Measurements from ENCODE around the gene RGS8.

Gene RGS8

DNA sequence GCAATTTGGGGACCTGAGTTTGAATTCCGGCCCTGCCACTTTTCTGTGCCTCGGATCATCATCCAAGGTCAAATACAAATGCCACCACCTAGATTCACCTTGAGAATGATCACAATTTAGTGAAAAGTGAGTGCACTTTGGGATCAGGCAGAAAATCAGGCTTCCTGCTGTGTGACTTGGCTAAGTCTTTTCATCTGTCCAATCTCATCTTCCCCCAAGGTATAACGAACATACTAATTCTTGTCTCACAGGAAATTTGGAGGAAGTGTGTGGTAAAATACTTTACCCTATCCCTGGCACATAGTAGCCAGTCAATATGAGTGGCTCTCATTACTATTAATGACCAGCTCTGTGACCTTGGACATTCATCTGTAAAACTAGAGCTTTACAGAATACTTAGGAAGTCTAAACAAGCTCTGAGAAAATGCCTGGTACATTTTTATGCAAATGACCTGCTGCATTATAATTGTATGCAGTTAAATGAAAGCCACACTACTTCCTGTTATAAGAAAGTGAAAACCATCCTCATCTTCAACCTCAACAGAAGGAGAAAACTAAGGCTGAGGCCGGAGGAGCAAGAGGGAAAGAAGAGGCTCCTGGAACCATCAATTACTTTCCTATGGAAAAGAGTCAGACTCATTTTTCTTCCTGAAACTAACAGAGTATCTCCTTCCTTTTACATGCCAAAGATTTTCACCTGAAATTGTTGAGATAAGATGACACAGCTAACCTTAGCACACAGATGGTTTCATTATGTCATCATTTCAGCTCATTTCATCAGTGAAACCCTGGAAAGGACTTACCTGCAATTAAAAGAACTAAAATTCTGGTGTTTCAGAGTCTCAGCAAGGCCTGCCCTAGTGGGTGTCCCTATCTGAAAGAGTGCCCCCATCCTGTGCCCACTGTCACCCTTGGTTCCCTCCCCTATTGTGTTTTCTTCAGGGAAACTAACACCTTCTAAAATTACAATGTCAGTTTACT lies 32.6 kb upstream of the RGS8 start:
- Histone ChIP-seq H3K4me3 (ENCODE audit: low read length) (no peak overlapping the region), H3K36me3 (ENCODE audit: control insufficient read depth, insufficient read depth, low read length) (no peaks in the 10 kb centered on the region), H3K4me1 (ENCODE audit: control insufficient read depth, insufficient read depth, low read length) (no peaks in the 10 kb centered on the region), H3K9me3 (ENCODE audit: control insufficient read depth, insufficient read depth, low read length) (no peaks in the 10 kb centered on the region), H3K27me3 (ENCODE audit: control insufficient read depth, insufficient read depth, low read length) (no peaks in the 10 kb centered on the region), H3K27ac (ENCODE audit: low read length) (no peak overlapping the region)
- no CpG with 5 or more reads among the region's 4 CpGs for WGBS (ENCODE audit: insufficient coverage, insufficient read length)
- DNase-seq (ENCODE audit: low read depth, low spot score), result no peak

DNA sequence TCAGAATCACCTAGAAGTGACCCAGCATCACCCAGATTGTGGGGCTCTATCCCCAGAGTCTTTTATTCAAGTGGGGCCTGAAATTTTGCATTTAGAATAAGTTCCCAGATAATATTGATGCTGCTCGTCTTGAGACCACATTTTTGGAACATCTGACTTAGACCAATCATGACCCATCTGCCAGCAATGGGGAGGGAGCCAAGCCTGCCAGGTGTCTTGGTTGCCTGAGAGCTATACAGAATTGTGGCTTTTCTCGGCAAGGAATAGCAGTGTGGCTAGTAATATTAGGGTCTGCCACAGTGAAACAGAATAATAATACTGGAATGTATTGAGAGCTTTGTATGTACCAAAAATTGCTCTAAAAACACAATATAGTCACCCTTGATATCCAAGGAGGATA lies 31.1 kb upstream of the RGS8 start:
- DNase-seq (ENCODE audit: low read depth, low spot score), result no peak
- Histone ChIP-seq H3K27me3 (ENCODE audit: control insufficient read depth, insufficient read depth, low read length) (no peaks in the 10 kb centered on the region), H3K36me3 (ENCODE audit: control insufficient read depth, insufficient read depth, low read length) (no peaks in the 10 kb centered on the region), H3K4me1 (ENCODE audit: control insufficient read depth, insufficient read depth, low read length) (no peaks in the 10 kb centered on the region), H3K4me3 (ENCODE audit: low read length) (no peak overlapping the region), H3K27ac (ENCODE audit: low read length) (no peak overlapping the region), H3K9me3 (ENCODE audit: control insufficient read depth, insufficient read depth, low read length) (no peaks in the 10 kb centered on the region)
- no CpG with 5 or more reads among the region's 2 CpGs for WGBS (ENCODE audit: insufficient coverage, insufficient read length)

- Histone ChIP-seq H3K9me3 (ENCODE audit: control insufficient read depth, insufficient read depth, low read length) (no peaks in the 10 kb centered on the region), H3K4me1 (ENCODE audit: control insufficient read depth, insufficient read depth, low read length) (no peaks in the 10 kb centered on the region)
Observed at GRCh38 chr1:182714546-182714945, 30.2 kb upstream of the RGS8 start.

GRCh38 chr1:182713939-182714338 lies 29.6 kb upstream of the RGS8 start:
- H3K36me3 ChIP-seq (ENCODE audit: control insufficient read depth, insufficient read depth, low read length), result no peaks in the 10 kb centered on the region
- no peaks in the 10 kb centered on the region for H3K27me3 ChIP-seq (ENCODE audit: control insufficient read depth, insufficient read depth, low read length)
- H3K27ac ChIP-seq (ENCODE audit: low read length), result no peak overlapping the region
- WGBS (ENCODE audit: insufficient coverage, insufficient read length), result no CpG with 5 or more reads among the region's 3 CpGs
- no peak for DNase-seq (ENCODE audit: low read depth, low spot score)
- H3K4me3 ChIP-seq (ENCODE audit: low read length), result no peak overlapping the region
- no peaks in the 10 kb centered on the region for H3K4me1 ChIP-seq (ENCODE audit: control insufficient read depth, insufficient read depth, low read length)
- no peaks in the 10 kb centered on the region for H3K9me3 ChIP-seq (ENCODE audit: control insufficient read depth, insufficient read depth, low read length)

More at GRCh38 chr1:182714546-182714945, 30.2 kb upstream of the RGS8 start:
- Histone ChIP-seq H3K36me3 (ENCODE audit: control insufficient read depth, insufficient read depth, low read length) (no peaks in the 10 kb centered on the region), H3K27ac (ENCODE audit: low read length) (no peak overlapping the region), H3K4me3 (ENCODE audit: low read length) (no peak overlapping the region), H3K27me3 (ENCODE audit: control insufficient read depth, insufficient read depth, low read length) (no peaks in the 10 kb centered on the region)
- no CpG with 5 or more reads among the region's 2 CpGs for WGBS (ENCODE audit: insufficient coverage, insufficient read length)
- DNase-seq (ENCODE audit: low read depth, low spot score), result no peak

DNA sequence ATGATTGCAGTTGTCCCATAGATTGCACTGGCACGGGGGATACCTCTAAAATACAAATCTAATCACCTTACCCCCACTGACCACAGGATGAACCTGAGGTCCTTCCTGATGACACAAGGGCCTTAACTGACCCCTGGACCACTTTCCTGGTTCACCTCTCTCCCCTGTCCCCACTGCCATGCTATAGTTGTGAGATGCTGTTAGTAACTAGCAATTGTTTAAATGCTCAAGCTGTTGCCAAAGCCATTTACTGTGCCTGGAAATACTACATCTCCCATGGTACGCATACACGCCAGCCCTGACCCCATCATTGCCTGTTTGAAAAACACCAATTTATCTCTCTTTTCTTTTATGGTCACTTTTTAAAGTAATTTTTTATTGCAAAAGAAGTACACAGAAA lies 29.1 kb upstream of the RGS8 start:
- WGBS (ENCODE audit: insufficient coverage, insufficient read length), result no CpG with 5 or more reads among the region's 3 CpGs
- no peaks in the 10 kb centered on the region for H3K4me1 ChIP-seq (ENCODE audit: control insufficient read depth, insufficient read depth, low read length)
- H3K36me3 ChIP-seq (ENCODE audit: control insufficient read depth, insufficient read depth, low read length), result no peaks in the 10 kb centered on the region
- no peak for DNase-seq (ENCODE audit: low read depth, low spot score)
- no peaks in the 10 kb centered on the region for H3K27me3 ChIP-seq (ENCODE audit: control insufficient read depth, insufficient read depth, low read length)
- no peak overlapping the region for H3K27ac ChIP-seq (ENCODE audit: low read length)
- H3K9me3 ChIP-seq (ENCODE audit: control insufficient read depth, insufficient read depth, low read length), result no peaks in the 10 kb centered on the region
- H3K4me3 ChIP-seq (ENCODE audit: low read length), result no peak overlapping the region

- H3K36me3 ChIP-seq (ENCODE audit: control insufficient read depth, insufficient read depth, low read length), result peaks cover 3% of the 10 kb centered on the region; the same call in 1 of the 2 replicates
- no peak overlapping the region for H3K27ac ChIP-seq (ENCODE audit: low read length)
- DNase-seq (ENCODE audit: low read depth, low spot score), result no peak
- no CpG with 5 or more reads among the region's 2 CpGs for WGBS (ENCODE audit: insufficient coverage, insufficient read length)
- no peaks in the 10 kb centered on the region for H3K27me3 ChIP-seq (ENCODE audit: control insufficient read depth, insufficient read depth, low read length)
- no peaks in the 10 kb centered on the region for H3K9me3 ChIP-seq (ENCODE audit: control insufficient read depth, insufficient read depth, low read length)
- H3K4me1 ChIP-seq (ENCODE audit: control insufficient read depth, insufficient read depth, low read length), result no peaks in the 10 kb centered on the region
- no peak overlapping the region for H3K4me3 ChIP-seq (ENCODE audit: low read length)
Observed at GRCh38 chr1:182709855-182710254, 25.5 kb upstream of the RGS8 start.

DNA sequence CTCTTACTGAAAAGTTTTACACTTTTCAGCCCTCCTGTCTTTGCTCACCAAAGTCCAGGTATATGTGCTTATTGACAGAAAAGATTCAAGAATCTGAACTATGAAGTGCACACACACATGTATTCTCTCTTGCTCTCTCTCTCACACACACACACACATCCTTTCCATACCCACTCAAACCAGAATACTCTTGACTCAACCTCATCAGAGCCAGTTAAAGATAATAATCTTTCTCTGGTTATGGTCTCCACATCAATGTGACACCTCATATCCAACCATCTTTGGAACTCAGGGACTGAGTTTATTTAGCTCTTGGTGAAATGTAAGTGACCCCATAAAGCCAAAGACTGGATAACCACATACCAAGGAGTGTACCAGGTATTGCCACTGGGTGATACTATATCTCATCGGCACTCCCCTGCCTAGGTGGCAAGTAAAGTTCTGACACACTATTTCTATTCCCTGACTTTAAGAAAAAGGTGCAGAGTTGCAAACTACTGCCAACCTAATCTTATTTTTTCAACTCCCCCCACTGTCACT lies 24.9 kb upstream of the RGS8 start:
- H3K36me3 ChIP-seq (ENCODE audit: control insufficient read depth, insufficient read depth, low read length), result peaks cover 3% of the 10 kb centered on the region; the same call in 1 of the 2 replicates
- no peaks in the 10 kb centered on the region for H3K27me3 ChIP-seq (ENCODE audit: control insufficient read depth, insufficient read depth, low read length)
- no peak overlapping the region for H3K4me3 ChIP-seq (ENCODE audit: low read length)
- no CpG with 5 or more reads among the region's 1 CpG for WGBS (ENCODE audit: insufficient coverage, insufficient read length)
- no peak for DNase-seq (ENCODE audit: low read depth, low spot score)
- no peaks in the 10 kb centered on the region for H3K9me3 ChIP-seq (ENCODE audit: control insufficient read depth, insufficient read depth, low read length)
- H3K4me1 ChIP-seq (ENCODE audit: control insufficient read depth, insufficient read depth, low read length), result no peaks in the 10 kb centered on the region
- no peak overlapping the region for H3K27ac ChIP-seq (ENCODE audit: low read length)

DNA sequence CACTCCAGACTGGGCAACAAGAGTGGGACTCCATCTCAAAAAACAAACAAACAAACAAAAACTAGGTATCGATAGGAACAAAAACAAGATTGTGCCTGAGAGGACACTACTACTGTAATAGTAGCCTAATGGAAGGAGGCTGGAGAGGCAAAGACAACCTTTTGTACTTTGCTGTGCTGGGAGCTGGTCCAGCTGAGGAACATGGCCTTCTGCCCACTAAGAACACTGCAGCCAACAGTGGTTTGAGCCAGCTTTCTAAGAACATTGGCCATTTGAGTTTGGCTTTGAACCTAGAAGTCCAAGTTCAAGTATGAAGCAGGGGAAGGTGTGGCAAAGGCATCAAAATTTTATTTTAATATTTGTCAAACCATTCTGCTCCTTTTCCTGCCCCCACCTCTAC lies 22.7 kb upstream of the RGS8 start:
- no CpG with 5 or more reads among the region's 1 CpG for WGBS (ENCODE audit: insufficient coverage, insufficient read length)
- no peak for DNase-seq (ENCODE audit: low read depth, low spot score)

GRCh38 chr1:182704677-182705076 lies 20.3 kb upstream of the RGS8 start:
- no peak for DNase-seq (ENCODE audit: low read depth, low spot score)
- H3K36me3 ChIP-seq (ENCODE audit: control insufficient read depth, insufficient read depth, low read length), result peaks cover 3% of the 10 kb centered on the region; the same call in 1 of the 2 replicates
- H3K9me3 ChIP-seq (ENCODE audit: control insufficient read depth, insufficient read depth, low read length), result no peaks in the 10 kb centered on the region
- H3K4me1 ChIP-seq (ENCODE audit: control insufficient read depth, insufficient read depth, low read length), result peaks cover 3% of the 10 kb centered on the region; the same call in 1 of the 2 replicates
- no CpG with 5 or more reads among the region's 2 CpGs for WGBS (ENCODE audit: insufficient coverage, insufficient read length)
- no peak overlapping the region for H3K4me3 ChIP-seq (ENCODE audit: low read length)
- H3K27ac ChIP-seq (ENCODE audit: low read length), result no peak overlapping the region
- H3K27me3 ChIP-seq (ENCODE audit: control insufficient read depth, insufficient read depth, low read length), result no peaks in the 10 kb centered on the region

More for the DNA sequence above, 22.7 kb upstream of the RGS8 start:
- no peak overlapping the region for H3K4me3 ChIP-seq (ENCODE audit: low read length)
- H3K27me3 ChIP-seq (ENCODE audit: control insufficient read depth, insufficient read depth, low read length), result no peaks in the 10 kb centered on the region
- H3K4me1 ChIP-seq (ENCODE audit: control insufficient read depth, insufficient read depth, low read length), result no peaks in the 10 kb centered on the region
- H3K9me3 ChIP-seq (ENCODE audit: control insufficient read depth, insufficient read depth, low read length), result no peaks in the 10 kb centered on the region
- no peak overlapping the region for H3K27ac ChIP-seq (ENCODE audit: low read length)
- peaks cover 3% of the 10 kb centered on the region; the same call in 1 of the 2 replicates for H3K36me3 ChIP-seq (ENCODE audit: control insufficient read depth, insufficient read depth, low read length)

- no peak overlapping the region for H3K27ac ChIP-seq (ENCODE audit: low read length)
- H3K27me3 ChIP-seq (ENCODE audit: control insufficient read depth, insufficient read depth, low read length), result no peaks in the 10 kb centered on the region
- H3K4me1 ChIP-seq (ENCODE audit: control insufficient read depth, insufficient read depth, low read length), result peaks cover 7% of the 10 kb centered on the region; the same call in 1 of the 2 replicates
- WGBS (ENCODE audit: insufficient coverage, insufficient read length), result no CpG with 5 or more reads among the region's 4 CpGs
- DNase-seq (ENCODE audit: low read depth, low spot score), result no peak
- peaks cover 3% of the 10 kb centered on the region; the same call in 1 of the 2 replicates for H3K36me3 ChIP-seq (ENCODE audit: control insufficient read depth, insufficient read depth, low read length)
- H3K4me3 ChIP-seq (ENCODE audit: low read length), result no peak overlapping the region
- H3K9me3 ChIP-seq (ENCODE audit: control insufficient read depth, insufficient read depth, low read length), result no peaks in the 10 kb centered on the region
Observed at GRCh38 chr1:182703539-182703938, 19.2 kb upstream of the RGS8 start.
